HepG2 (cell line): Measurements from ENCODE around the gene AGT. TPM values are rescaled to one million over a fixed set of nuclear protein-coding genes. Genes with fewer than 3 reads are reported as not detected.

Experiments used
- ATF7 ChIP-seq, 2 experiments: fragments of 450-650 bp in 1 of 2; sonication (generic) in 1 of 2; formaldehyde crosslinking in 1 of 2; IDR thresholded peaks; 2 replicates each; pipeline versions ENCODE4 v1.4.0 to v1.6.1; 2016 to 2020; ENCODE audit warnings: antibody characterized with exemption in 1 of 2, mild to moderate bottlenecking in 1 of 2, missing genetic modification reagents in 1 of 2
- HNF4G ChIP-seq, 2 experiments: sonication (generic) in 1 of 2; formaldehyde crosslinking in 1 of 2; IDR thresholded peaks; 2 replicates each; pipeline versions ENCODE4 v1.4.0 to v1.6.1; 2011 to 2020; ENCODE audit warnings: borderline replicate concordance in 2 of 2, low read depth in 2 of 2, mild to moderate bottlenecking in 2 of 2, low read length in 1 of 2, missing genetic modification reagents in 1 of 2, moderate library complexity in 1 of 2
- MEF2D ChIP-seq: sonication (generic); formaldehyde crosslinking; IDR thresholded peaks from 2 replicates; pipeline ENCODE4 v1.5.1; 2020; ENCODE audit warnings: mild to moderate bottlenecking, missing genetic modification reagents
- MXD4 ChIP-seq: IDR thresholded peaks from 2 replicates; pipeline ENCODE4 v1.6.1; 2016; ENCODE audit warnings: mild to moderate bottlenecking, missing biosample characterization, missing genetic modification reagents
- POLR2G ChIP-seq: fragments of 200-400 bp; formaldehyde crosslinking; IDR thresholded peaks from 2 replicates; pipeline ENCODE4 v1.6.1; 2018; ENCODE audit warnings: mild to moderate bottlenecking, low read depth, low read length, moderate library complexity
- REPIN1 ChIP-seq: sonication (generic); formaldehyde crosslinking; IDR thresholded peaks from 2 replicates; pipeline ENCODE4 v1.8.0; 2022; ENCODE audit warnings: missing genetic modification reagents, low read depth, mild to moderate bottlenecking, borderline replicate concordance
- SMAD9 ChIP-seq: sonication (generic); formaldehyde crosslinking; IDR thresholded peaks from 2 replicates; pipeline ENCODE4 v1.5.1; 2020; ENCODE audit warnings: mild to moderate bottlenecking, missing genetic modification reagents
- SNAI1 ChIP-seq: sonication (generic); formaldehyde crosslinking; IDR thresholded peaks from 2 replicates; pipeline ENCODE4 v1.5.0; 2020; ENCODE audit warnings: mild to moderate bottlenecking, missing genetic modification reagents, borderline replicate concordance
- TARDBP ChIP-seq: sonication (generic); formaldehyde crosslinking; IDR thresholded peaks from 2 replicates; pipeline ENCODE4 v1.8.0; 2022; ENCODE audit warnings: mild to moderate bottlenecking, missing genetic modification reagents
- ZBTB21 ChIP-seq: sonication (generic); formaldehyde crosslinking; IDR thresholded peaks from 2 replicates; pipeline ENCODE4 v1.4.0; 2020; ENCODE audit warnings: missing genetic modification reagents
- ZMAT3 ChIP-seq: sonication (generic); formaldehyde crosslinking; conservative IDR thresholded peaks from 2 replicates; pipeline ENCODE4 v1.7.0; 2021; ENCODE audit warnings: missing genetic modification reagents
- ZNF234 ChIP-seq: sonication (generic); formaldehyde crosslinking; conservative IDR thresholded peaks from 2 replicates; pipeline ENCODE4 v1.5.1; 2020; ENCODE audit warnings: mild to moderate bottlenecking, missing genetic modification reagents
- ZNF382 ChIP-seq: sonication (generic); formaldehyde crosslinking; IDR thresholded peaks from 2 replicates; pipeline ENCODE4 v1.5.0; 2020; ENCODE audit warnings: missing genetic modification reagents, mild to moderate bottlenecking, borderline replicate concordance
- ZNF562 ChIP-seq: sonication (generic); formaldehyde crosslinking; IDR thresholded peaks from 2 replicates; pipeline ENCODE4 v1.8.0; 2022; ENCODE audit warnings: missing genetic modification reagents, borderline replicate concordance
- polyA plus RNA-seq, 8 experiments: library from polyadenylated mRNA; depleted of rRNA in 3 of 8; stranded (reverse) in 7 of 8; unstranded in 1 of 8; fragments of >200 nt; fragmentation: Illumina TruSeq in 4 of 8; extraction: Trizol in 4 of 8; gene quantifications; 2 replicates each; pipeline versions ENCODE4 v1.2.1 to v1.2.3, GENCODE V29; 2011 to 2016; ENCODE audit warnings: low read depth in 4 of 8, missing spikeins in 1 of 8, mixed read lengths in 1 of 8; ENCODE audit not compliant: insufficient read depth in 1 of 8
- total RNA-seq, 5 experiments: library from RNA; depleted of rRNA; stranded (reverse); fragments of >200 nt; fragmentation: Illumina TruSeq; extraction: Trizol; gene quantifications; 2 replicates each; pipeline ENCODE4 v1.2.3, GENCODE V29; 2016; ENCODE audit warnings: low read depth in 1 of 5
- TF ChIP-seq, protein P1 (sequence below): sonication (generic); formaldehyde crosslinking; IDR thresholded peaks from 2 replicates; pipeline ENCODE4 v1.9.0; 2021; ENCODE audit warnings: mild to moderate bottlenecking, missing genetic modification reagents
- TF ChIP-seq, protein P2 (sequence below): IDR thresholded peaks from 2 replicates; pipeline ENCODE4 v1.6.1; 2012; ENCODE audit warnings: low read length, improper control_type of control experiment
- TF ChIP-seq, protein P3 (sequence below): IDR thresholded peaks from 2 replicates; pipeline ENCODE4 v1.6.1; 2016; ENCODE audit warnings: low read depth, control low read depth

The AGT gene
- total and polyA plus RNA-seq, 2 of the 13 experiments (the other 11 are each of a cell fraction or from before 2014, with no cell fraction given): 892 to 2,071 TPM

DNA sequence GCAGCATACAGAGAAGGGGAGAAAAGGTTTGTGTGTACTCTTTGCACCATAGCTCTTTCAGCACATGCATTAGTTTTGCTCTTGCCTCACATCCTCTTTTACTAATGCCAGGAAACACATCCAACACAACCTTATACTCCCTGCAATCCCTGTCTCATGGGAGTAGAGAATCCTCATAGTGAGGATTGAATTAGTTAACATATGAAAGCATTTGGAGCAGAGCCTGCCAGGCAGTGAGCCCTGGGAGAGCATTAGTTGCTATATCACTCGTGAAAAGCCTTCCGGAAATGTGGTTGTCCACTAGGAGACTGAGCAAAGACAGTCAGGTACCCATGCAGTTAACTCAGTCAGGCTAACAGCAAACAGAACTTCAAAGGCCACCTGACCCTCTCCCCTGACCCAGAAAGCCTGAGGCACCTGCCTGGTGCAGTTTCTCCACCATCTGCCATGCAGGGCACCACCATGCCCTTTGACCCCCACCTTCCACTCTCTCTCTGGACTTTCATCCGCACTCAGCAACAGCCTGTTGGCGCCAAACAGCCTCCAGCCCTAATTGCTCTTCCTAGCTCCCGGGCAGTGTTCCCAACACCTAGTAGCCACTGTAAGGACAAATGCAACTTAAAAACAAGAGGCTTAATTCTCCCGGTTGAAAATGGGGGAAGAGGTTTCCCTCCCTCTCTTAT lies 14.9 kb upstream of the AGT start (continued):
- no peak for TF ChIP-seq ZNF382 (CRISPR knock-in tag)
- TF ChIP-seq SMAD9 (CRISPR knock-in tag): 0 out of 2 replicates have a peak, but pooled peaks have one; percentile 21
- TF ChIP-seq, protein P1, sequence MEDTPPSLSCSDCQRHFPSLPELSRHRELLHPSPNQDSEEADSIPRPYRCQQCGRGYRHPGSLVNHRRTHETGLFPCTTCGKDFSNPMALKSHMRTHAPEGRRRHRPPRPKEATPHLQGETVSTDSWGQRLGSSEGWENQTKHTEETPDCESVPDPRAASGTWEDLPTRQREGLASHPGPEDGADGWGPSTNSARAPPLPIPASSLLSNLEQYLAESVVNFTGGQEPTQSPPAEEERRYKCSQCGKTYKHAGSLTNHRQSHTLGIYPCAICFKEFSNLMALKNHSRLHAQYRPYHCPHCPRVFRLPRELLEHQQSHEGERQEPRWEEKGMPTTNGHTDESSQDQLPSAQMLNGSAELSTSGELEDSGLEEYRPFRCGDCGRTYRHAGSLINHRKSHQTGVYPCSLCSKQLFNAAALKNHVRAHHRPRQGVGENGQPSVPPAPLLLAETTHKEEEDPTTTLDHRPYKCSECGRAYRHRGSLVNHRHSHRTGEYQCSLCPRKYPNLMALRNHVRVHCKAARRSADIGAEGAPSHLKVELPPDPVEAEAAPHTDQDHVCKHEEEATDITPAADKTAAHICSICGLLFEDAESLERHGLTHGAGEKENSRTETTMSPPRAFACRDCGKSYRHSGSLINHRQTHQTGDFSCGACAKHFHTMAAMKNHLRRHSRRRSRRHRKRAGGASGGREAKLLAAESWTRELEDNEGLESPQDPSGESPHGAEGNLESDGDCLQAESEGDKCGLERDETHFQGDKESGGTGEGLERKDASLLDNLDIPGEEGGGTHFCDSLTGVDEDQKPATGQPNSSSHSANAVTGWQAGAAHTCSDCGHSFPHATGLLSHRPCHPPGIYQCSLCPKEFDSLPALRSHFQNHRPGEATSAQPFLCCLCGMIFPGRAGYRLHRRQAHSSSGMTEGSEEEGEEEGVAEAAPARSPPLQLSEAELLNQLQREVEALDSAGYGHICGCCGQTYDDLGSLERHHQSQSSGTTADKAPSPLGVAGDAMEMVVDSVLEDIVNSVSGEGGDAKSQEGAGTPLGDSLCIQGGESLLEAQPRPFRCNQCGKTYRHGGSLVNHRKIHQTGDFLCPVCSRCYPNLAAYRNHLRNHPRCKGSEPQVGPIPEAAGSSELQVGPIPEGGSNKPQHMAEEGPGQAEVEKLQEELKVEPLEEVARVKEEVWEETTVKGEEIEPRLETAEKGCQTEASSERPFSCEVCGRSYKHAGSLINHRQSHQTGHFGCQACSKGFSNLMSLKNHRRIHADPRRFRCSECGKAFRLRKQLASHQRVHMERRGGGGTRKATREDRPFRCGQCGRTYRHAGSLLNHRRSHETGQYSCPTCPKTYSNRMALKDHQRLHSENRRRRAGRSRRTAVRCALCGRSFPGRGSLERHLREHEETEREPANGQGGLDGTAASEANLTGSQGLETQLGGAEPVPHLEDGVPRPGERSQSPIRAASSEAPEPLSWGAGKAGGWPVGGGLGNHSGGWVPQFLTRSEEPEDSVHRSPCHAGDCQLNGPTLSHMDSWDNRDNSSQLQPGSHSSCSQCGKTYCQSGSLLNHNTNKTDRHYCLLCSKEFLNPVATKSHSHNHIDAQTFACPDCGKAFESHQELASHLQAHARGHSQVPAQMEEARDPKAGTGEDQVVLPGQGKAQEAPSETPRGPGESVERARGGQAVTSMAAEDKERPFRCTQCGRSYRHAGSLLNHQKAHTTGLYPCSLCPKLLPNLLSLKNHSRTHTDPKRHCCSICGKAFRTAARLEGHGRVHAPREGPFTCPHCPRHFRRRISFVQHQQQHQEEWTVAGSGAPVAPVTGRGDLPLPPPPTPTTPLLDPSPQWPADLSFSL: peak; percentile 68; the same call in 1 of the 2 replicates
- peak; percentile 91; the same call in 1 of the 2 replicates for TF ChIP-seq REPIN1
- peak; percentile 49; the same call in 1 of the 2 replicates for TF ChIP-seq MXD4 (CRISPR knock-in tag)
- TF ChIP-seq ZNF562 (CRISPR knock-in tag): no peak
- peak; percentile 86 for TF ChIP-seq TARDBP (CRISPR knock-in tag)
- peak; percentile 58; the same call in 1 of the 2 replicates for TF ChIP-seq POLR2G
- no peak for TF ChIP-seq ATF7 (IDR thresholded peaks at IDR 0.05)
- peak; percentile 66; the same call in 1 of the 2 replicates for TF ChIP-seq ATF7 (CRISPR knock-in tag; IDR thresholded peaks at IDR 0.05)
- TF ChIP-seq, protein P2, sequence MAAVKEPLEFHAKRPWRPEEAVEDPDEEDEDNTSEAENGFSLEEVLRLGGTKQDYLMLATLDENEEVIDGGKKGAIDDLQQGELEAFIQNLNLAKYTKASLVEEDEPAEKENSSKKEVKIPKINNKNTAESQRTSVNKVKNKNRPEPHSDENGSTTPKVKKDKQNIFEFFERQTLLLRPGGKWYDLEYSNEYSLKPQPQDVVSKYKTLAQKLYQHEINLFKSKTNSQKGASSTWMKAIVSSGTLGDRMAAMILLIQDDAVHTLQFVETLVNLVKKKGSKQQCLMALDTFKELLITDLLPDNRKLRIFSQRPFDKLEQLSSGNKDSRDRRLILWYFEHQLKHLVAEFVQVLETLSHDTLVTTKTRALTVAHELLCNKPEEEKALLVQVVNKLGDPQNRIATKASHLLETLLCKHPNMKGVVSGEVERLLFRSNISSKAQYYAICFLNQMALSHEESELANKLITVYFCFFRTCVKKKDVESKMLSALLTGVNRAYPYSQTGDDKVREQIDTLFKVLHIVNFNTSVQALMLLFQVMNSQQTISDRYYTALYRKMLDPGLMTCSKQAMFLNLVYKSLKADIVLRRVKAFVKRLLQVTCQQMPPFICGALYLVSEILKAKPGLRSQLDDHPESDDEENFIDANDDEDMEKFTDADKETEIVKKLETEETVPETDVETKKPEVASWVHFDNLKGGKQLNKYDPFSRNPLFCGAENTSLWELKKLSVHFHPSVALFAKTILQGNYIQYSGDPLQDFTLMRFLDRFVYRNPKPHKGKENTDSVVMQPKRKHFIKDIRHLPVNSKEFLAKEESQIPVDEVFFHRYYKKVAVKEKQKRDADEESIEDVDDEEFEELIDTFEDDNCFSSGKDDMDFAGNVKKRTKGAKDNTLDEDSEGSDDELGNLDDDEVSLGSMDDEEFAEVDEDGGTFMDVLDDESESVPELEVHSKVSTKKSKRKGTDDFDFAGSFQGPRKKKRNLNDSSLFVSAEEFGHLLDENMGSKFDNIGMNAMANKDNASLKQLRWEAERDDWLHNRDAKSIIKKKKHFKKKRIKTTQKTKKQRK: no peak
- peak; percentile 92 for TF ChIP-seq MEF2D
- TF ChIP-seq ZNF234 (CRISPR knock-in tag): no peak
- TF ChIP-seq ZBTB21 (CRISPR knock-in tag): 0 out of 2 replicates have a peak, but pooled peaks have one; percentile 11
- TF ChIP-seq SNAI1: peak; percentile 93; the same call in 1 of the 2 replicates
- peak; percentile 100 for TF ChIP-seq HNF4G (IDR thresholded peaks at IDR 0.05; ENCODE audit: borderline replicate concordance, low read depth, low read length)
- peak; percentile 99 for TF ChIP-seq HNF4G (CRISPR knock-in tag; IDR thresholded peaks at IDR 0.05; ENCODE audit: borderline replicate concordance, low read depth)
- TF ChIP-seq, protein P3, sequence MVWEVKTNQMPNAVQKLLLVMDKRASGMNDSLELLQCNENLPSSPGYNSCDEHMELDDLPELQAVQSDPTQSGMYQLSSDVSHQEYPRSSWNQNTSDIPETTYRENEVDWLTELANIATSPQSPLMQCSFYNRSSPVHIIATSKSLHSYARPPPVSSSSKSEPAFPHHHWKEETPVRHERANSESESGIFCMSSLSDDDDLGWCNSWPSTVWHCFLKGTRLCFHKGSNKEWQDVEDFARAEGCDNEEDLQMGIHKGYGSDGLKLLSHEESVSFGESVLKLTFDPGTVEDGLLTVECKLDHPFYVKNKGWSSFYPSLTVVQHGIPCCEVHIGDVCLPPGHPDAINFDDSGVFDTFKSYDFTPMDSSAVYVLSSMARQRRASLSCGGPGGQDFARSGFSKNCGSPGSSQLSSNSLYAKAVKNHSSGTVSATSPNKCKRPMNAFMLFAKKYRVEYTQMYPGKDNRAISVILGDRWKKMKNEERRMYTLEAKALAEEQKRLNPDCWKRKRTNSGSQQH (CRISPR knock-in tag): 0 out of 2 replicates have a peak, but pooled peaks have one; percentile 22
- TF ChIP-seq ZMAT3 (CRISPR knock-in tag): peak; percentile 69
